Activated naive CD4-positive, alpha-beta T cell treated with anti-CD3 and anti-CD28 coated beads for 36 hours (primary cell): ENCODE measurements around the gene PDCD6IP. TPM values are rescaled to one million over a fixed set of nuclear protein-coding genes. Genes with fewer than 3 reads are reported as not detected.
"Not testable (repeated sequence)": the region's sequence is repeated elsewhere in the genome, so short reads cannot be mapped to it uniquely, and the experiment has no call there.

Source experiments
- CTCF ChIA-PET: fragments of 350-600 bp; sonication (Branson Sonifier 250); formaldehyde crosslinking; loops from one replicate; lab custom pipeline; 2021; ENCODE audit warnings: antibody characterized with exemption; lab: Charles Lee
- DNase-seq: peaks from one replicate; pipeline ENCODE4 v3.0.0-alpha.2; 2020
- H3K27ac Mint-ChIP-seq: one replicate; pipeline ENCODE4 v1.8.0; 2021; ENCODE audit warnings: mild to moderate bottlenecking, mixed read lengths
- H3K27me3 Mint-ChIP-seq: one replicate; pipeline ENCODE4 v1.8.0; 2021; ENCODE audit warnings: low read depth, mixed read lengths
- H3K36me3 Mint-ChIP-seq: one replicate; pipeline ENCODE4 v1.8.0; 2021; ENCODE audit warnings: low read depth, mixed read lengths
- H3K4me1 Mint-ChIP-seq: one replicate; pipeline ENCODE4 v1.8.0; 2021; ENCODE audit warnings: low read depth, mixed read lengths
- H3K4me3 Mint-ChIP-seq: one replicate; pipeline ENCODE4 v1.8.0; 2021; ENCODE audit warnings: mild to moderate bottlenecking, moderate library complexity, mixed read lengths
- H3K9me3 Mint-ChIP-seq: one replicate; pipeline ENCODE4 v1.8.0; 2021; ENCODE audit warnings: mixed read lengths
- intact Hi-C: fragments of 100-400 bp; cut with micrococcal nuclease; formaldehyde crosslinking; loops from one replicate; pipeline ENCODE4 v1.15.1; 2023
- total RNA-seq, 2 experiments: library from RNA; stranded (reverse); gene quantifications; one replicate each; pipeline ENCODE4 v1.2.3, GENCODE V29; 2021

The PDCD6IP gene, protein sequence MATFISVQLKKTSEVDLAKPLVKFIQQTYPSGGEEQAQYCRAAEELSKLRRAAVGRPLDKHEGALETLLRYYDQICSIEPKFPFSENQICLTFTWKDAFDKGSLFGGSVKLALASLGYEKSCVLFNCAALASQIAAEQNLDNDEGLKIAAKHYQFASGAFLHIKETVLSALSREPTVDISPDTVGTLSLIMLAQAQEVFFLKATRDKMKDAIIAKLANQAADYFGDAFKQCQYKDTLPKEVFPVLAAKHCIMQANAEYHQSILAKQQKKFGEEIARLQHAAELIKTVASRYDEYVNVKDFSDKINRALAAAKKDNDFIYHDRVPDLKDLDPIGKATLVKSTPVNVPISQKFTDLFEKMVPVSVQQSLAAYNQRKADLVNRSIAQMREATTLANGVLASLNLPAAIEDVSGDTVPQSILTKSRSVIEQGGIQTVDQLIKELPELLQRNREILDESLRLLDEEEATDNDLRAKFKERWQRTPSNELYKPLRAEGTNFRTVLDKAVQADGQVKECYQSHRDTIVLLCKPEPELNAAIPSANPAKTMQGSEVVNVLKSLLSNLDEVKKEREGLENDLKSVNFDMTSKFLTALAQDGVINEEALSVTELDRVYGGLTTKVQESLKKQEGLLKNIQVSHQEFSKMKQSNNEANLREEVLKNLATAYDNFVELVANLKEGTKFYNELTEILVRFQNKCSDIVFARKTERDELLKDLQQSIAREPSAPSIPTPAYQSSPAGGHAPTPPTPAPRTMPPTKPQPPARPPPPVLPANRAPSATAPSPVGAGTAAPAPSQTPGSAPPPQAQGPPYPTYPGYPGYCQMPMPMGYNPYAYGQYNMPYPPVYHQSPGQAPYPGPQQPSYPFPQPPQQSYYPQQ
- 100 to 1,000 TPM; 126 to 127 TPM for total RNA-seq

DNA sequence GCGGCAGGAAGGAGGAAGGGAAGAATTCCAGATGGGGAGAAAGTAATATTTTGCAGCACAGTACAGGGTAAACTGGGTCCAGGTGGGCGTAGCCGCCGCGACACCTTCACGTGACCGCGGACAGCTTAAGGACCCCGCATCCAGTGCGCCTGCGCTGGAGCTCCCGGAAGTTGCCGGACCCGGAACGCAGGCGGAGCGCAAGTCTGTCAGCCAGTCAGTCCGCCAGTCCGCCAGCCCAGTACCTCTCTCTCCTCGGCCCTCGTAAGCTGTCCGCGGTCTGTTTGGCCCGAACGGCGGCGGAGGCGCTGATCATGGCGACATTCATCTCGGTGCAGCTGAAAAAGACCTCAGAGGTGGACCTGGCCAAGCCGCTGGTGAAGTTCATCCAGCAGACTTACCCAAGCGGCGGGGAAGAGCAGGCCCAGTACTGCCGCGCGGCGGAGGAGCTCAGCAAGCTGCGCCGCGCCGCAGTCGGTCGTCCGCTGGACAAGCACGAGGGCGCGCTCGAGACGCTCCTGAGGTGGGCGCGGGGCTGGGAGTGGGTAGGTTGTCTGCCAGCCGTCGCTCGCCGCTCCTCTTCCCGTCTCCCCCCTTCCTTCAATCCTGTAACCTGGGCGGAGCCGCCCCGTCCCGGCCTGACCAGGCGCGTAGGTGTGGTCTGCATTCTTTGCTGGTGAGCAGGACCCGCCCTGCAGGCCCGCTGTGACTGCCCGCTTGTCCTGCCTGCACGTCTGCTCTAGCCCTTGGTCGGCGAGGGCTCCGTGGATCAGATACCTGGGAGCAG is at the start of gene PDCD6IP:
PDCD6IP (plus strand) TSS at position 213 of the 784 bp plus-strand sequence; CDS start at position 312, 99 bp downstream.
- H3K4me1 Mint-ChIP-seq, result peaks cover 56% of the 10 kb centered on the region
- H3K36me3 Mint-ChIP-seq, result peaks cover 12% of the 10 kb centered on the region
- H3K9me3 Mint-ChIP-seq, result no peaks in the 10 kb centered on the region
- DNase-seq, result peak; percentile 88
- CTCF ChIA-PET, result interaction anchor here (0.9 to 2.5 kb wide), 6 partner anchors 9 to 154 kb away, joined by 3 to 12 read pairs (median 5); no protein-coding TSS in a partner anchor
- H3K4me3 Mint-ChIP-seq, result peak within 1 kb of the TSS; percentile 95
- H3K27me3 Mint-ChIP-seq, result no peaks in the 10 kb centered on the region
- intact Hi-C loops, result loop anchor here (1.0 to 10.0 kb wide), 6 partner anchors 10 to 1114 kb away; partner anchors contain the start of genes CLASP2, CNOT10, CRTAP and UBP1
- H3K27ac Mint-ChIP-seq, result peak within 1 kb of the TSS; percentile 83

DNA sequence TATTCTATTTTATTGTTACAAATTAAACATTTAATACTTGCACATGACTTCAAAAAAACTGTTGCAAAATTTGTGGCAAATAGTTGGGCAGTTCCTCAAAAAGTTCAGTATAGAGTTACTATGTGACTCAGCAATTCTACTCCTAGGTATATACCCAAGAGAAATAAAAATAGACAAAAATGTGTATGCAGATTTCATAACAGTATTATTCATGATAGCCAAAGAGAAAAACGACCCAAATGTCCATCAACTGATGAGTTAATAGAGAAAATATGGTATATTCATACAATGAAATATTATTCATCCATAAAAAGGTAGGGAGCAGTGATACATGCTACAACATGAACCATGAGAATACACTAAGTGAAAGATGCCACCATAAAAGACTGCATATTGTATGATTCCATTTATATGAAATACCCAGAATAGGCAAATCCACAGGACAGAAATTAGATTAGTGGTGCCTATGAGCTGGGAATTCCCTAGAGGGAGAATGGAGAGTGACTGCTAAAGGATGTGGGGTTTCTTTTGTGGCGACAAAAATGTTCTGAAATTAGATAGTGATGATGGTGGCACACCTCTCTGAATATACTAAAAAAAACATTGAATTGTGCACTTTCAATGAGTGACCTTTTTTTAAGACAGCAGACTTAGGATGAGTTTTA is 48.8 kb upstream of the PDCD6IP start:
- H3K36me3 Mint-ChIP-seq, result peaks cover 2% of the 10 kb centered on the region
- no peak overlapping the region for H3K27ac Mint-ChIP-seq
- H3K4me1 Mint-ChIP-seq, result no peaks in the 10 kb centered on the region
- intact Hi-C loops, result no loop called here
- no peaks in the 10 kb centered on the region for H3K27me3 Mint-ChIP-seq
- CTCF ChIA-PET, result no interaction called here
- H3K9me3 Mint-ChIP-seq, result peaks cover 7% of the 10 kb centered on the region
- no peak overlapping the region for H3K4me3 Mint-ChIP-seq
- DNase-seq, result no peak

DNA sequence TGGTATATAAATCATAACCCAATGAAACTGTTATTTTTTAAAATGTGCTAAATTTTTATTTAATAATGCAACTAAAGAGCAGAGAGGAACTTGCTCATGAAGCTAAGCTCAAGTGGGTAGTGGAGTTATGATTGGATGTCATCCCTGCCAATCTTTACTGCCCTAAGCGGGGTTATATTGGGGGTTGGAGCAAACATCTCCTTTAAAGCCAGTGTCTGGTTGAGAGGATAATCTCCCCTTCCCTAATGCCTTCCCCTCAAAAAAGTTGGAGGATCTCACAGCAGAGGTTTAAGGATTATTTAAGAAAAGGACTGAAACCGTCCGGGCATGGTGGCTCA is 48.2 kb upstream of the PDCD6IP start:
- DNase-seq, result no peak
- CTCF ChIA-PET, result no interaction called here
- intact Hi-C loops, result no loop called here

DNA sequence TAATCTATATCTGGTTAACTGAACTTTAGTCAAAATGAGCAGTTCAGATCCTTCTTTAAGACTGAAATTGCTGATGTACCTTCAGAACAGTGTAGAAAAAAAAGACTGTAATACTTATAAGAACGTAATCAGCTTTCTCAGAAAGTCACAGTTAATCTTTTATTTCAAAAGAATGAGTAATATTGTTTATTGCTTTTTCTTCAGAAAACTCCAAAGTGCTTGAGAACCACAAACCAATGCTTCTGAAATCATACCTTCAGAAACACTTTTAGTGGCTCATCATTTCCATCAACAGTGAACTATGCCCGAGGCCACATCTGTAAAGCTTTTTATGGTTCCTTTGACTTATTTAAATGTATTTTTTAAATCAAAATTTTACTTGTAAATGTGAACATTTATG is 47.1 kb upstream of the PDCD6IP start:
- Mint-ChIP-seq H3K4me1 (no peaks in the 10 kb centered on the region), H3K4me3 (no peak overlapping the region), H3K27ac (no peak overlapping the region), H3K36me3 (peaks cover 2% of the 10 kb centered on the region), H3K27me3 (no peaks in the 10 kb centered on the region), H3K9me3 (peaks cover 11% of the 10 kb centered on the region)
- DNase-seq, result no peak
- CTCF ChIA-PET, result no interaction called here
- intact Hi-C loops, result no loop called here

More for the DNA sequence above, 48.2 kb upstream of the PDCD6IP start:
- Mint-ChIP-seq H3K27me3 (no peaks in the 10 kb centered on the region), H3K4me3 (no peak overlapping the region), H3K36me3 (peaks cover 2% of the 10 kb centered on the region), H3K27ac (no peak overlapping the region), H3K4me1 (no peaks in the 10 kb centered on the region), H3K9me3 (peaks cover 11% of the 10 kb centered on the region)

DNA sequence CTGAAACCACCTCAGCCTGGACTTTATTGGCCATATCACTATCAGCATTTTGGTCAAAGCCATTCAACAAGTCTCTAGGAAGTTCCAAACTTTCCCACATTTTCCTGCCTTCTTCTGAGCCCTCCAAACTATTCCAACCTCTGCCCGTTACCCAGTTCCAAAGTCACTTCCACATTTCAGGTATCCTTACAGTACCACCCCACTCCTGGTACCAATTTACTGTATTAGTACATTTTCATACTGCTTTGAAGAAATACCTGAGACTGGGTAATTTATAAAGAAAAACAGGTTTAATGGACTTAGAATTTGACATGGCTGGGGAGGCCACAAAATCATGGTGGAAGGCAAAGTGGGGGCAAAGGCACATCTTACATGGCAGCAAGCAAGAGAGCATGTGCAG is 44.0 kb upstream of the PDCD6IP start:
- DNase-seq, CTCF ChIA-PET, H3K4me1 Mint-ChIP-seq, H3K36me3 Mint-ChIP-seq, intact Hi-C loops, H3K4me3 Mint-ChIP-seq, H3K27me3 Mint-ChIP-seq, H3K27ac Mint-ChIP-seq: not testable (repeated sequence)
- peaks cover 11% of the 10 kb centered on the region for H3K9me3 Mint-ChIP-seq

DNA sequence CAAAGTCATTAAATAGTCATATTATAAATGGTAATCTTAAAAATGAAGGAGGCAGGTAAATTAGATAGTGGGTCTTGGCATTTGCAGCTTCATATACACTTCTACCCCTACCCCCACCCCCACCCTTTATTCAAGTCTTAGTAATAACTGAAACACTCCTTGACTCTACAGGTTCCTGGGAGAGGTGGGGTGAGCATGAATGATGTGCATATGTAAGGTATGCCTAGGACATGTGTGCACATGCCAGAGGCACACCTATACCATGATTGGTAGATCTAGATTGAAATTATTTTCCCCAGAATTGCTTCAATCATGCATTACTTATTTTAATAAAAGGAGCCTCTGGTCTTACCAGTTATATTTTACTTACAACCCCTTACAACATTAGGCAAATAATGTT is 40.1 kb upstream of the PDCD6IP start:
- peaks cover 2% of the 10 kb centered on the region for H3K36me3 Mint-ChIP-seq

DNA sequence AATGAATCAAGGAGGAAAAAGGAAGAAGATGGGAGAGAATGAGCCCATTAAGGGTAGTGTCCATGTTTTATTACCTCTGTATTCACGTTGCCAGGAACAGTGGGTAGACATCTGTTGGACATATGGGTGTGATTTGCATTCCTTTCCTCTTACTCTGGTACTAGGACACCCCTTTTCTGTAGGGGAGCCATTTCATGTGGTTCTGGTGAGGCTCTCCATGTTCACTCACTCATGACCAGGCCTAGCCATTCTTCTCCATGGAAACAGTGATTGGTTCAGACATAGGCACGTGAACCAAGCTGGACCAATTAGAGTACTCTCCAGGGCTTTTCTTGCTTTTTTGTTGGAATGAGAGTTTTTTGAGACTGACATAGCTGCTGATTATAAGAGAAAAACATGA is 39.6 kb upstream of the PDCD6IP start:
- Mint-ChIP-seq H3K36me3 (peaks cover 2% of the 10 kb centered on the region), H3K27ac (no peak overlapping the region), H3K27me3 (no peaks in the 10 kb centered on the region), H3K4me3 (no peak overlapping the region), H3K9me3 (peaks cover 11% of the 10 kb centered on the region), H3K4me1 (no peaks in the 10 kb centered on the region)
- intact Hi-C loops, result no loop called here
- DNase-seq, result no peak
- CTCF ChIA-PET, result interaction anchor here (0.7 to 1.4 kb wide), 4 partner anchors 12 to 627 kb away, joined by 3 to 4 read pairs (median 4); no protein-coding TSS in a partner anchor

More for the DNA sequence above, 40.1 kb upstream of the PDCD6IP start:
- no peak for DNase-seq
- H3K9me3 Mint-ChIP-seq, result peaks cover 11% of the 10 kb centered on the region
- H3K27me3 Mint-ChIP-seq, result no peaks in the 10 kb centered on the region
- CTCF ChIA-PET, result no interaction called here
- intact Hi-C loops, result no loop called here
- no peaks in the 10 kb centered on the region for H3K4me1 Mint-ChIP-seq
- no peak overlapping the region for H3K27ac Mint-ChIP-seq
- H3K4me3 Mint-ChIP-seq, result no peak overlapping the region

DNA sequence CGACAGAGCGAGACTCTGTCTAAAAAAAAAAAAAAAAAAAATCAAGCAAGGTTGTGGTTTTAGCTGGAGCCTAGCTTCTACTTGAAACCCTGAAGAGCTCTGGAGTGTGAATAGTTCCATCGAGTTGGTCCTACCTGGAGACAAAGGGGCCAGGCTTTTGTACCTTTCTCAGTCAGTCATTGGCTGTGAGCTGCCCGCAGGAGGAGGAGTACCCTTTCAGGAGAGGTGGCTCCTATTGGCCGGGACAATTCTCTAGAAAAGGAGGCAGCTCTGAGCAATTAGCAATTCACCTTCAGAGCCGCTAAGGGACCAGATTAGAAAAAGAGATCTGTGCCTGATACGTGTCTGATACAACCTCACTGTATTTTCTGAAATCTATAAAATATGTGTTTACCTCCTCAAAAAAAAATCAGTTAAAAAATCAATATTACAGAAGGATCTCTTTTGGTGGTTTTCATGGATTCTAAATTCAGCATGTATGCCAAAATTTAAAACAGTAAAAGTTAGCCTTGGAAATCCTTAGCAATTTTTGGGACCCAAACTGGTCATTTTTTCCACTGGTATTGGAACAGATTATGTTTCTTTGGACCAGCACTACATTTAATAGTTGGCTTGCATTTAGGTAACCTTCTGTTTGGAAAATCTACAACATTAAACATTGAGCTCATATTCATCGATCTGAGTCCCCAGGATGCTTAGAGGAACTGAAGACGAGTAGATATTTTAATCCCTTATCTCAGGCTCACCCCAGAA is 29.7 kb upstream of the PDCD6IP start:
- H3K27me3 Mint-ChIP-seq, result no peaks in the 10 kb centered on the region
- no peaks in the 10 kb centered on the region for H3K4me1 Mint-ChIP-seq
- H3K36me3 Mint-ChIP-seq, result no peaks in the 10 kb centered on the region
- DNase-seq, result no peak
- no peaks in the 10 kb centered on the region for H3K9me3 Mint-ChIP-seq
- intact Hi-C loops, result no loop called here
- no peak overlapping the region for H3K27ac Mint-ChIP-seq
- CTCF ChIA-PET, result no interaction called here
- no peak overlapping the region for H3K4me3 Mint-ChIP-seq

DNA sequence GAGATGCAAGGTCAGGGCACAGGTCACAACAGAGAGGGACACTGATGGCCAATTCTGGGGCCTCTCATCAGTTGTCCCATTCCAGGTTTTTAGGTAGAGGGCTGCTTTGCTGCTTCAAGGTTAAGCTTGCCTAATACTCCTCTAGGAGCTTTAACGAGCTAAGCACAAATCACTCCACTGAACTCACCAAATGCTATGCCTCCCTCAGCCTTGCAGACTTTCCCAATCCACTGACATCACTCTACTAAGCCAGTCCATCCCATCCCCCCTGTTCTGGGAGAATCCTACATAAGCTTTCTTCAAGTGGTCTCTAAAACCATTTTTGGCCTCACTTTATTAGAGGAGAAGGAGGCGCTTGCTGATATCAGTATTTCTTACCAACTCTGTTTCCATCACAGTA is 24.8 kb upstream of the PDCD6IP start:
- Mint-ChIP-seq H3K27ac (no peak overlapping the region), H3K27me3 (no peaks in the 10 kb centered on the region), H3K4me3 (no peak overlapping the region), H3K4me1 (no peaks in the 10 kb centered on the region), H3K36me3 (no peaks in the 10 kb centered on the region), H3K9me3 (no peaks in the 10 kb centered on the region)
- intact Hi-C loops, result no loop called here
- no peak for DNase-seq
- CTCF ChIA-PET, result interaction anchor here (0.6 to 1.7 kb wide), 3 partner anchors 13 to 137 kb away, joined by 3 to 10 read pairs (median 3); no protein-coding TSS in a partner anchor

DNA sequence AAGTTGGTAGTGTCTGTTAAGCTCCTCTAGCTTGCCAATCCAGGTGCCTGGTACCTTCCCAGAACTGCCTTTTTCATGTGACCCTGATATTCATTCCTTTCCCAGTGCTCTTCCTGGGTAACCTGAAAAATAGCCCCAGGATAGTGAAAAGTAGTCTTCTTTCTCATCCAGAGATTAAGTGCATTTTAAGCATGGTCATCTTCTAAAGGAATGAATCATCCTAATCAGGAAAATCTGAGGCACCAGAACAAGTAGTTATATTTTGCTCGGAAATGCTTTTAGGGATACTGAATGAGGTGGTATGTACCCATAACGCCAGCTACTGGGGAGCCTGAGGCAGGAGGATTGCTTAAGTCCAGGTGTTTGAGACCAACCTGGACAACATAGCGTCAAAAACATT is 23.1 kb upstream of the PDCD6IP start:
- CTCF ChIA-PET, result interaction anchor here (0.6 to 2.4 kb wide), 9 partner anchors 8 to 644 kb away, joined by 3 to 14 read pairs (median 4); no protein-coding TSS in a partner anchor
- H3K4me1 Mint-ChIP-seq, result no peaks in the 10 kb centered on the region
- no peak overlapping the region for H3K4me3 Mint-ChIP-seq
- H3K27me3 Mint-ChIP-seq, result no peaks in the 10 kb centered on the region
- no peaks in the 10 kb centered on the region for H3K9me3 Mint-ChIP-seq
- no peak for DNase-seq
- intact Hi-C loops, result no loop called here
- H3K36me3 Mint-ChIP-seq, result no peaks in the 10 kb centered on the region
- H3K27ac Mint-ChIP-seq, result no peak overlapping the region

DNA sequence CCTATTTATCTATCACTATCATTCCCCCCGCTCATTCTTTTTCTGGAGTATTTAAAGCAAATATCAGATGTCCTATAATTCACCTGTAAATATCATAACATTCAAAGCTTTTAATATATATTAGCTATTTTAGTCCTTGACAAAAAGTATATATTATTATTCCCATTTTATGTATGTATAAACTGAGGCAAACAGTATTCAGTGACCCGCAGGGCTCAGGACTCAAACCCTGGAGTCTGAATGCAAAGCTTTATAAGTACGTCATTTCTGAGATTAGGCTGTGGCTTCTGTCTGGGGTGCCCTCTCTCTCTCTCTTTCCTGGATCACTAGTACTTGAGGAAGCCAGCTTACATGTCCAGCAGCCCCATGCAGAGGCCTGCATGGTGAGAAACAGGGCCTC is 20.4 kb upstream of the PDCD6IP start:
- Mint-ChIP-seq H3K4me1 (no peaks in the 10 kb centered on the region), H3K27ac (no peak overlapping the region), H3K4me3 (no peak overlapping the region), H3K9me3 (no peaks in the 10 kb centered on the region), H3K27me3 (no peaks in the 10 kb centered on the region), H3K36me3 (no peaks in the 10 kb centered on the region)
- intact Hi-C loops, result no loop called here
- CTCF ChIA-PET, result interaction anchor here (0.6 to 2.1 kb wide), 11 partner anchors 9 to 837 kb away, joined by 3 to 18 read pairs (median 3); partner anchors contain the start of gene PDCD6IP
- no peak for DNase-seq
